Inferior parietal cortex (tissue), 1 donor: Measurements from ENCODE around the gene TTC28.
"Not testable (repeated sequence)": the region's sequence is repeated elsewhere in the genome, so short reads cannot be mapped to it uniquely, and the experiment has no call there.

Experiments used
- DNase-seq: peaks from one replicate; pipeline ENCODE4 v3.0.0-alpha.2; 2016; ENCODE audit errors: extremely low spot score

The TTC28 gene

GRCh38 chr22:28678170-28678569 lies 1.5 kb downstream of the TTC28 start:
- not testable (repeated sequence) for DNase-seq

GRCh38 chr22:28674121-28674563 lies 5.5 kb downstream of the TTC28 start:
- DNase-seq, result no peak

- no peak for DNase-seq
Observed at GRCh38 chr22:28670756-28671155, 8.9 kb downstream of the TTC28 start.

GRCh38 chr22:28670161-28670560 lies 9.5 kb downstream of the TTC28 start:
- no peak for DNase-seq

- DNase-seq, result no peak
Observed at GRCh38 chr22:28669387-28669786, 10.3 kb downstream of the TTC28 start.

- not testable (repeated sequence) for DNase-seq
Observed at GRCh38 chr22:28663569-28663942, 16.1 kb downstream of the TTC28 start.

GRCh38 chr22:28658448-28658847 lies 21.2 kb downstream of the TTC28 start:
- no peak for DNase-seq

GRCh38 chr22:28656181-28656580 lies 23.5 kb downstream of the TTC28 start:
- DNase-seq, result no peak

- DNase-seq, result no peak
Observed at GRCh38 chr22:28650463-28650862, 29.2 kb downstream of the TTC28 start.

GRCh38 chr22:28648792-28649191 lies 30.8 kb downstream of the TTC28 start:
- DNase-seq, result no peak

GRCh38 chr22:28647216-28647615 lies 32.4 kb downstream of the TTC28 start:
- DNase-seq, result no peak

- DNase-seq, result no peak
Observed at GRCh38 chr22:28639321-28639720, 40.3 kb downstream of the TTC28 start.

GRCh38 chr22:28637225-28637624 lies 42.4 kb downstream of the TTC28 start:
- DNase-seq, result no peak

GRCh38 chr22:28630177-28630574 lies 49.5 kb downstream of the TTC28 start:
- no peak for DNase-seq

GRCh38 chr22:28629420-28630176 lies 50.0 kb downstream of the TTC28 start:
- no peak for DNase-seq

GRCh38 chr22:28628766-28629165 lies 50.9 kb downstream of the TTC28 start:
- no peak for DNase-seq

GRCh38 chr22:28627791-28628190 lies 51.8 kb downstream of the TTC28 start:
- DNase-seq, result no peak

- DNase-seq, result no peak
Observed at GRCh38 chr22:28620244-28620922, 59.3 kb downstream of the TTC28 start.

- DNase-seq, result no peak
Observed at GRCh38 chr22:28619236-28619635, 60.4 kb downstream of the TTC28 start.

- DNase-seq, result not testable (repeated sequence)
Observed at GRCh38 chr22:28615423-28615822, 64.2 kb downstream of the TTC28 start.

- no peak for DNase-seq
Observed at GRCh38 chr22:28609921-28610320, 69.7 kb downstream of the TTC28 start.

GRCh38 chr22:28608546-28608945 lies 71.1 kb downstream of the TTC28 start:
- no peak for DNase-seq

- DNase-seq, result no peak
Observed at GRCh38 chr22:28607795-28608194, 71.8 kb downstream of the TTC28 start.
